ENCODE measurements around the gene FADS6. TPM values are rescaled to one million over a fixed set of nuclear protein-coding genes. Genes with fewer than 3 reads are reported as not detected.

Gene FADS6
- total and polyA plus RNA-seq, 2 of the 13 experiments (the other 11 are each of a cell fraction or from before 2014, with no cell fraction given): 0.11 TPM

- TF ChIP-seq PHF20 (CRISPR knock-in tag; IDR thresholded peaks at IDR 0.05) (no peak), JUNB (CRISPR knock-in tag; IDR thresholded peaks at IDR 0.05; ENCODE audit: borderline replicate concordance) (no peak), RAD51 (IDR thresholded peaks at IDR 0.05; ENCODE audit: borderline replicate concordance) (no peak), IRF2 (CRISPR knock-in tag; IDR thresholded peaks at IDR 0.05) (0 out of 2 replicates have a peak, but pooled peaks have one; percentile 8), ZMAT5 (CRISPR knock-in tag; IDR thresholded peaks at IDR 0.05; ENCODE audit: borderline replicate concordance, low read depth) (no peak), ZNF784 (CRISPR knock-in tag; IDR thresholded peaks at IDR 0.05; ENCODE audit: borderline replicate concordance) (peak; percentile 24; the same call in 1 of the 2 replicates), SNAI1 (CRISPR knock-in tag; IDR thresholded peaks at IDR 0.05; ENCODE audit: borderline replicate concordance) (no peak), ZNF674 (CRISPR knock-in tag; IDR thresholded peaks at IDR 0.05; ENCODE audit: low read depth) (no peak), ZNF746 (CRISPR knock-in tag; IDR thresholded peaks at IDR 0.05) (0 out of 2 replicates have a peak, but pooled peaks have one; percentile 1)
These were observed 19.4 kb downstream of the FADS6 start (continued) for GRCh38 chr17:74873874-74874614.

GRCh38 chr17:74873037-74873873 is 20.2 kb downstream of the FADS6 start:
- Histone ChIP-seq H3K9me3 (ENCODE audit: low read length) (no peaks in the 10 kb centered on the region), H3K4me2 (ENCODE audit: low read depth, low read length) (peak overlapping the region; percentile 85), H2AFZ (ENCODE audit: low read length) (no peak overlapping the region), H3K4me3 (replicated peaks in 1 of 3; ENCODE audit: insufficient read depth in 1 of 3, low read depth in 2 of 3, low read length in 3 of 3) (peak overlapping the region; percentile 70 to 95 (median 85)), H4K20me1 (ENCODE audit: insufficient read depth, low read length) (no peaks in the 10 kb centered on the region), H3K4me1 (ENCODE audit: insufficient read depth, low read length) (peaks cover 84% of the 10 kb centered on the region), H3K79me2 (ENCODE audit: insufficient read depth, low read length) (peaks cover 11% of the 10 kb centered on the region), H3K27ac (ENCODE audit: extremely low read length, insufficient read depth, low read length) (peak overlapping the region; percentile 70), H3K27me3 (ENCODE audit: control insufficient read depth in 1 of 2, insufficient read depth in 2 of 2, low read length in 2 of 2) (peaks cover 0 to 7% of the 10 kb centered on the region in 2 experiments; a peak in 4 of 5 replicates), H3K36me3 (replicated peaks in 1 of 2; ENCODE audit: control insufficient read depth in 1 of 2, insufficient read depth in 2 of 2, low read length in 2 of 2) (peaks cover 0 to 1% of the 10 kb centered on the region in 2 experiments; a peak in 1 of 5 replicates), H3K9ac (ENCODE audit: insufficient read depth, low read depth, low read length) (peak overlapping the region; percentile 72)
- intact Hi-C loops (cut with micrococcal nuclease; ENCODE audit: unreplicated experiment): no loop called here
- ATAC-seq (peak; percentile 87), FAIRE-seq (peak; percentile 99), DNase-seq (ENCODE audit: low spot score) (peak; percentile 100)
- under 1% methylated on average over 41 of the region's 55 CpGs for WGBS (ENCODE audit: low lambda C conversion rate)
- ChIA-PET POLR2A (interaction anchor here (0.5 to 3.2 kb wide), 67 partner anchors 8 to 1865 kb away, joined by 3 to 60 read pairs (median 4); partner anchors contain the start of genes FADS6, GRIN2C, HID1 and MFSD11), CTCF (ENCODE audit: low intra/inter-chr PET ratio, low total read pairs) (no interaction called here)
- in situ Hi-C loops (cut with HindIII; ENCODE audit: extremely low pct_ligation_motif_present, low pct_unique_long_range_greater_than_20kb): no loop called here
- BruUV-seq (replicated peaks): no TSS peak
- TF ChIP-seq JUND (CRISPR knock-in tag; IDR thresholded peaks at IDR 0.05): peak; percentile 10; the same call in 1 of the 2 replicates
- peak; percentile 18 to 55; a peak in 1 of 4 replicates for TF ChIP-seq EP300 (IDR thresholded peaks at IDR 0.05; ENCODE audit: low read depth in 2 of 2, low read length in 2 of 2)
- TF ChIP-seq EP300 (CRISPR knock-in tag; IDR thresholded peaks at IDR 0.05; ENCODE audit: borderline replicate concordance): no peak
- 0 out of 2 replicates have a peak, but pooled peaks have one; percentile 17 for TF ChIP-seq ZNF33A (CRISPR knock-in tag; IDR thresholded peaks at IDR 0.05; ENCODE audit: borderline replicate concordance)
- TF ChIP-seq ZNF556 (CRISPR knock-in tag; IDR thresholded peaks at IDR 0.05; ENCODE audit: borderline replicate concordance): peak; percentile 34; the same call in 1 of the 2 replicates
- peak; percentile 79 for TF ChIP-seq GABPB1 (CRISPR knock-in tag; IDR thresholded peaks at IDR 0.05)
- TF ChIP-seq JARID2 (CRISPR knock-in tag; IDR thresholded peaks at IDR 0.05; ENCODE audit: insufficient replicate concordance): peak; percentile 81
- peak; percentile 59; the same call in 1 of the 2 replicates for TF ChIP-seq ZFP36L1 (CRISPR knock-in tag; IDR thresholded peaks at IDR 0.05)
- TF ChIP-seq HOXA3 (CRISPR knock-in tag; IDR thresholded peaks at IDR 0.05): peak; percentile 91
- no peak for TF ChIP-seq FOSL1 (CRISPR knock-in tag; IDR thresholded peaks at IDR 0.05; ENCODE audit: borderline replicate concordance)
- TF ChIP-seq GTF2F1 (IDR thresholded peaks at IDR 0.05; ENCODE audit: low read length): peak; percentile 63; the same call in 1 of the 2 replicates
- peak; percentile 64; the same call in 1 of the 2 replicates for TF ChIP-seq RNF2 (conservative IDR thresholded peaks at IDR 0.05; ENCODE audit: low read depth)
